Kidney glomerular epithelial cell (primary cell): ENCODE measurements around the gene ARHGEF7.

Source experiments
- DNase-seq: peaks from one replicate; lab custom pipeline; 2025; lab: John Stamatoyannopoulos, UW

ARHGEF7 gene

DNA sequence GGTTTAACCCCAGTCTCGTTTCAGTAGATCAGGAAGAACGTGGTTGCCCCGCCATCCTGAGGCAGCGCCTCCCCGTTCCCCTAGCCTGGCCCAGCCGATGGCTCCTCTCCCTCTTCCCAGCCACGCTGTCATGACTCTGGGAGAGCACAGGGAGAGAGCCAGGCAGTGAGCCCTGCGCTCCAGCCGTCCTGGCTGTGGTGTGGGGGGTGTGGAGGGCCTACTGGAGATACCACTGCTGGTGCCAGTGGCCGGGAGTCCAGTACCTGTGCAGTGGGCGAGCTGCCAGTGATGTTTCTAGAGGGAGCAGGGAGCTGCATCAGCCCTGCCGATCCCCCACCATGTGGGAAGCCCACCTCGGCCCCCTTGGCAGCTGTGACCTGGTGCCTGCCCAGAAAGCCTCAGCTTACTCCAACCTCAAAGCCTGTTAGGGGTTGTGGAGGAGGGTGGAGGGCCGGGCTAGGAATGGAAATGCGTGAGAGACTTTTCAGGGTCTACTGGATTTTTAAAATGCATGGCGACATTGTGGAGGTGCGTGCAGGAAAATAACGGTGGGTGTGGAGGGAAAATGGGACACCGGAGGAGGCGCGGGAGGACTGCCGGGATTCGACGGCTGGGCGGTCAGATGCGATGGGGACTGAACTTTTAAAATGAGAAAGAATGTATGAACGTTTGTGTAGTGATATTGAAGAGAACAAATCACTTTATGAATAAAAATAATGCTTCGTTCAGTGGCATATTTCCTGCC lies 210.2 kb downstream of the ARHGEF7 start:
- no peak for DNase-seq

DNA sequence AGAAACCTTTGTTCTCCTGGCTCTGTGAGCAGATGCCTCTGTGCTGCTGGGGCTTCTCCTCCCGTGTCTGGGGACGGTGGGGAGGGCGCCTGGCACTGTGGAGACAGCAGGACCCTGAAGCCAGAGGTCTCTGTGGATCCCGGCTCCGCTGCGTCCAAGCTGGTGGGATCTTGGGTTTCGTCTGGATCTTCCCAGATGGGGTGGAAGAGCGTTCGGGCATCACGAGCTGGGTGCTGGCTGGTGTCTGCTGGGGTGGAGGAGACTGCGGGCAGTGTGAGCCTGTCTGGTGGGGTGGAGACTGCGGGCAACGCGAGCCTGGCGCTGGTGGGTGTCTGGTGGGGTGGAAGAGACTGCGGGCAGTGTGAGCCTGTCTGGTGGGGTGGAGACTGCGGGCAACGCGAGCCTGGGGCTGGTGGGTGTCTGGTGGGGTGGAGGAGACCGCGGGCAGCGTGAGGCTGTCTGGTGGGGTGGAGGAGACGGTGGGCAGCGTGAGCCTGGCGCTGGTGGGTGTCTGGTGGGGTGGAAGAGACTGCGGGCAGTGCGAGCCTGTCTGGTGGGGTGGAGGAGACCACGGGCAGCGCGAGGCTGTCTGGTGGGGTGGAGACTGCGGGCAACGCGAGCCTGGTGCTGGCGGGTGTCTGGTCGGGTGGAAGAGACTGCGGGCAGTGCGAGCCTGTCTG lies 211.0 kb downstream of the ARHGEF7 start:
- no peak for DNase-seq

DNA sequence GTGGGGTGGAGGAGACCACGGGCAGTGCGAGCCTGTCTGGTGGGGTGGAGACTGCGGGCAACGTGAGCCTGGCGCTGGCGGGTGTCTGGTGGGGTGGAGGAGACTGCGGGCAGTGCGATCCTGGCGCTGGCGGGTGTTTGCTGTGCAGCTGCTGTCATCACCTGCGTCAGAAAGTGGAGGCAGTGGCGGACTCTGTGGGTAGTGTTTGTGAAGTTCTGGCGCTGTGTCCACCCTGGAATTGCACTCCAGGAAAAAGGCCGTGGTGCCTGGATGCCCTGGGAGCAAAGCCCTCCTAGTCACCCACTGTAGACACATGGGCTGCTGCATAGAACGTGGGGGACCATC lies 211.5 kb downstream of the ARHGEF7 start:
- DNase-seq, result no peak

DNA sequence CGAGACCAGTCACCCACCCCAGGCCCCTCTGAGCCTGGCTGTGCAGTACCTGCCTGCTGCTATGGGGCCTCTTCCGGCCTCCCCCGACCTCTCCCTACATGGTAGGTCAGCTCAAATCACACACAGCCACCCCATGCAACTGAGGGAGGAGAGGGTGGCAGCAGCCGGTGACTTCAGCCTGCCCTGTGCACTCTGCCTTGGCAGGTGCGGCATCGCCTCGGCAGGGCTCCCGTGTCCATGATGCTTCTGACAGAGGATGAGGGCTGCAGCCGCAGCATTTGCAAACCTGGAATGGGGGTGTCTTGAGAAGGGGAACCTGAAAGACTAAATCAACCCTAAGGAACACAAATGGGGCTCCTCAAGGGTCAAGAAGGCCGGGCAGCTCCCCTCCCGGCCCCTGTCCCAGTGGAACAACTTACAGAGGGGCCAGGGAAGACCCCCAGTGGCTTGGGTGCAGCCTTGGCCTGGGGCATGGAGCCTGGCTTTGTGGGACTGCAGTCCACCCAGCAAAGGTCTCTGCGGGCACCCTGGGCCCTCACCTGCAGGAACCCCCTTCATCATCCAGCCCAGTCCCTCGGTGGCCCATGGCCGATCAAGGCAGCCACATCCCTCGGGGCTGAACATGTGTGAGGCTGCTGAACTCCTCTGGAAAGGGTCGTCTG lies 212.0 kb downstream of the ARHGEF7 start:
- no peak for DNase-seq

DNA sequence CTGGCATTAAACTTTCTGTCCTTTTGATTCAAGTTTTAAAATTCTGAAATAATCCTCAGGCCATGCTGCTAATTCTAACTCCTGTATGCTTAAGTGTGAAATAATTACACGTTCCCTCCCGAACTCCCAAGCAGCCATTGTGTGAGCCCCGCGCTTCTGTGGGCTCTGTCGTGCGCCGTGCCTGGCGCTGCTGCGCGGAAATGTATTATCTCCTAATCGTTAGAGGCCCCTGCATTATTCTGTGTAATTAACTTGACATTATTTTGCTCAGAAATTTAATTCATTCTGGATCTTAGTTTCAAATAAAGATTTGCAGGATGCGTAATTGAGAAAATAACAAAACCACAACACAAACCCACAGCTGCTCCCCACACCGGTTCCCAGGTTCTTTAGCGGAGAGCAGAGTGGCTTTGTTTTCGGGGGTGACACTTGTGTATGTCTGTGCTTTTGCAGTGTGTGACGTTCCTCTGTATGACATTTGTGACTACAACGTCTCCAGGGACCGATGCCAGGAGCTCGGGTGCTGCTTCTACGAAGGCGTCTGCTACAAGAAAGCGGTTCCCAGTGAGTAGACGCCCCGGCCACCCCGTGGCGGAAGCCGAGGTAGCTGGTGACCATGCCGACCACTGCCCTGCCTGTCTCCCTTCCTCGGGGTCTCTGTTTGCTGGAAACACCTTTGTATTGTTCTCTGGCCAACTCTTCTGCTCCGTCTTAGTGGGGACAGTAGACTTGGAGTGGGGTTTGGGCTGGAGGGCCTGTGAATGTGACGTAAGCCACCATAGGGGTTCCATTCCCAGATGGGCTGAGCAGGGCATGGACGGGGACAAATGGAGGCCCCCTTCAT lies 212.8 kb downstream of the ARHGEF7 start:
- DNase-seq, result no peak

DNA sequence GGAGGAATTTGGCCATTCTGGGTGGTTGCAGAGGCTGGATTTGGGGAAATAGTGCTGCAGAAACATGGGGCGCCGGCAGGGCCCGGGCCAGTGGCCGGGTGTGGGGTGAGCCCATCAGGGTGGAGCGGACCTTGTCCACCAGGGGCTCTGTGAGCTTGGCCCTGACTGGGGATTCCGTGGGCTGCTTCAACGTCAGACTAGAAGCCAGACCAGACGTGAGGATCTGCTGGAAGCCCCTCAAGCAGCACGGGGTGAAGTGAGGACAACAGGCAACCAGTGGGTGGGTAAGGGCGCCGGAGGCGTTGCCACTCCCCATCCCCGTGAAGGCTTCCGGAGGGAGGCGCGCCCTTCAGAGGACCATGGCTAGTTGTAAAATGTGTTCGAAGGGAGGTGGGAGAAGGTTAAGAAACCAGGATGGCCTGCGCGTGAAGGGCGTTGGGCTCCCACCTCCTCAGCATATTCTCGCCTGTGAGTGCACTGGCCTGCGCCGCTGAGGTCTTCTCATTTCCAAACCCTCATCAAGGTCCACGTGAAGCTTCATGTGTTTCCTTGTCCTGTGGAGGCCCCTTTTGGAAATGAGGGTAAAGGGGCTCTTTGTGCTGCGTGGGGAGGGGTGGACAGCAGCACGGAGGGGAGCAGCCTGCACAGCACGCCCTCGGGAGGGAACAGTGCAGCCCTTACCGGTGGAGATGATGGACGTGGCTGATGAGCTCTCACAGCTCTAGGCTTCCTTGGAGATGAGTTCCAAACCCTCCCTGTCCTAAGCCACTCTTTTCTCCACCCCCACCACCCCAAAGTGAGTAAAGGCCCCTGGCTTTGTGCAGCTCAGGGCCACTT lies 213.7 kb downstream of the ARHGEF7 start:
- DNase-seq, result no peak

DNA sequence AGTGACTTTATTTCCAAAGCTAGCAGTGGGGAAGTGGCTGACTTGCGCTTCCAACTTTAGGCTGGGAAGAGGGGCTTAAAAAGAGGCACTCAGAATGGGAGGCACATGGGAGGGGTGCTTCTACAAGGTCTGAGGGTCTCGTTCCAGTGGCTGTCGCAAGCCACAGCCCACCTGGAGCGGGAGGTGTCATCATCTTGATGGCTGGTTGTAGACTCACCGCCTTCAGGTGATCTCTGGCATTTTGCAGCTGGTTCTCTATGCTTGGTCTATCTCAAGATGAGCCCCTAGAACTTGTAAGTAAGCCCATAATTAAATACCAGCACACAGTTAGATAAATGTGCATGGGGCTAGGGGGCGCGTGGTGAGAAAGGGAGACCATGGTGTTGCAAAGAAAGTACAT lies 214.5 kb downstream of the ARHGEF7 start:
- no peak for DNase-seq

DNA sequence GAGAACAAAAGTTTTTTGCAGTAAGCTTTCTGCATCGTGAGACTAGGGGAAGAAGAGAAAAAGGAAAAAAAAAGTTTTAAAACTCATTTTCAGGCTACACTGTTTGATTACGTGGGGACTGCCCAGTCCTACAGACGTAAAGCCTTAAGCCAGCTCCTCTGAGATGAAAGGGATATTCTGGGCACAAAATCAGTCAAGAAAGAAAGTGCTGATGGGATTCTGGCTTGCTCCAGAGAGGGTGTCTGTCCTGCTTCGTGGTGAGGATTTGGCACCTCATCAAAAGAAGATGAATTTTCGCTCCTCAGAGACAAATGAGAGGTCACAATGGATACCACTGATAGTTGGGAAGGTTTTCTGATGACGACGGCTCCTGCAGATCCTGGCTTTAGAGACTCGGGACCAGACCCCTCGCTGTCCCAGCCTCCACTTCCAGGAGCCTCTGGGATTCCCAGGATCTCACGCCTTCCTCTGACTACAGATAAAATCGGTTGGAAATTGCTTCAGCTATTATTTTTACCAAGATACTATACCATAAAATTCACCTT lies 215.0 kb downstream of the ARHGEF7 start:
- no peak for DNase-seq

DNA sequence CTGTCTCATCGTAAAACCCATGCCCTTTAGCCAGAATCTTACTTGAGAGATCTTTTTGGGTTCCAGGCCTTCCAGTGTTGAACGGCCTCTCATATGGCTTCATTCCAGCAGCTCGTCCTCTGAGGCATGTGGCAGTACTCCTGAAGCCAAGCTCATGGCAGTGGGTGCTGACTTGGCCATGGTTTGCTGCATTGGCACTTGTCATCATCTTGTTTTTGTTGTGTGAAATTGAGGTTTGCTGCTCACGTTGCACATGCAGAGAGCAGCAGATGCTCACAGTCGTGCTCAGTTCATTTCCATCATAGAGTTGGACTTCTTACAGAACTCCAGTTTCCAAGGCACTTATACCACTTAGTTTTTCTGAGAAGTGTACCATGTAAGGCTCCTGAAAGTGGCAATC lies 220.2 kb downstream of the ARHGEF7 start:
- no peak for DNase-seq

DNA sequence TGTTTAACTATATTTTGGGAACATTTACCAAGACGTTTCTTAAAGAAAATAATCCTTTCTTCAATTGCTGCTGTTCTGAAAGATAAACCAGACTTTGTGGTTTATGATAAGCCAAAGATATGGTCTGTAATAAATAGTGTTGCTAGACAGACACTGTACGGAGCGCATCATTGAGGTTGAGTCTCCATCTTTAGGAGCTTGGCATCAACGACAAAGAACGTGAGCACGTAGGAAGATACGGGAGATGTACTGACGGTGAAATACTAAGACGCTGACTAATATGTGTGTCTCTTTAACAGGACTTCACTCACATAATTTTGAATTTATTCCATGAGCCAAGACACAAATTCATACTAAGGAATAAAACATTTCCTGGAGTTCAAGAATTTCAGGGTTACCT lies 221.6 kb downstream of the ARHGEF7 start:
- DNase-seq, result no peak

DNA sequence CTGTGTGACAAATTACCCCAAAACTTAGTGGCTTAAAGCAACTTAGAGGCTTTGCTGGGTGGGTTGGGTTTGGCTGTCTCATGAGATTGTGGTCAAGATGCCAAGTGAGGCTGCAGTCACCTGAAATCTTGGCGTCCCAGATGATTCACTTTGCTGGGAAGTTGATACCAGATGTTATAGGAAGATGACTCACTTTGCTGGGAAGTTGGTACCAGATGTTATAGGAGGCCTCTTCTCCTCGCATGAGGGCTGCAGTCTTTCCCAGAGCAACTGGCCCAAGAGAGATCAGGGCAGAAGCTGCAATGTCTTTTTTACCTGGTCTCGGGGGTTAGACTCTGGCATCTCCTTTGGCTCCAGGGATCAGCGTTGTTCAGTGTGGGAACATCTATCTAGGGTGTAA lies 222.1 kb downstream of the ARHGEF7 start:
- no peak for DNase-seq

DNA sequence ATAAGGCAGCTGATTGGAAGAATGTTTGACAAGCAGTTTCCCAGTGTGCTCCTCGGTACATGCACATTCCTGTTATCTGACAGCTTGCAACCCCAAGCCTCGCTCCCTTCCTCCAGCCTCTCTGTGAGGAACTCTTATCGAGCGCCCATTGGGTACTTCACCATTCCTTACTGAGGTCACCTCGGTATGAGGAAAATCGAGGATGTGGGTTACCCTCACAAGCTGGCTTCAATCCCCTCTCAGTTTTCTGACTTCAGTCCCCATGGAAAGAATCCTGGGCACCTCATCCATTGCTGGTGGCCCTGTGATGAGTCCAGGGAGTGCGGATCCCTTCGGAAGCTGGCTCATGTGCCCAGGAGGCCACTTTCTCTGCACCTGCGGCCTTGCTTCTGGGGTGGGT lies 222.6 kb downstream of the ARHGEF7 start:
- DNase-seq, result no peak

DNA sequence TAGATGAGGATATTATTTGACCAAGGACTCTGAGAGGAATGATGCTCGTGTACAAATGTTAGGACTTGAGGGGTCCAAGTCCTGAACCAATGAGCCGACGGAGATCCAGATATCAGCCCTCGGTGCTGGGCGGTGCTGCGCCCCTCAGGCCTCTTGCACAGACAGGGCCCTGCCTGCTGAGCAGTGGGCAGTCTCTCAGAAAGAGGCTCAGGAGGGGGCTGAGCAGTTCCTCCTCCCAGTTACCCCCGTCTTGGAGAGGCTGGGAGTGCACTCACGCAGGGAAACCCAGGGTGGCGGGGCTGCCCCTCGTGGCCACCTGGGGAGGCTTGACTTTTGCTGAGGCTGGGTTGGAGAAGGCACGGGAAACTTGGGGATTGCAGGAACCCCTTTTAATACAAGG lies 223.7 kb downstream of the ARHGEF7 start:
- no peak for DNase-seq

DNA sequence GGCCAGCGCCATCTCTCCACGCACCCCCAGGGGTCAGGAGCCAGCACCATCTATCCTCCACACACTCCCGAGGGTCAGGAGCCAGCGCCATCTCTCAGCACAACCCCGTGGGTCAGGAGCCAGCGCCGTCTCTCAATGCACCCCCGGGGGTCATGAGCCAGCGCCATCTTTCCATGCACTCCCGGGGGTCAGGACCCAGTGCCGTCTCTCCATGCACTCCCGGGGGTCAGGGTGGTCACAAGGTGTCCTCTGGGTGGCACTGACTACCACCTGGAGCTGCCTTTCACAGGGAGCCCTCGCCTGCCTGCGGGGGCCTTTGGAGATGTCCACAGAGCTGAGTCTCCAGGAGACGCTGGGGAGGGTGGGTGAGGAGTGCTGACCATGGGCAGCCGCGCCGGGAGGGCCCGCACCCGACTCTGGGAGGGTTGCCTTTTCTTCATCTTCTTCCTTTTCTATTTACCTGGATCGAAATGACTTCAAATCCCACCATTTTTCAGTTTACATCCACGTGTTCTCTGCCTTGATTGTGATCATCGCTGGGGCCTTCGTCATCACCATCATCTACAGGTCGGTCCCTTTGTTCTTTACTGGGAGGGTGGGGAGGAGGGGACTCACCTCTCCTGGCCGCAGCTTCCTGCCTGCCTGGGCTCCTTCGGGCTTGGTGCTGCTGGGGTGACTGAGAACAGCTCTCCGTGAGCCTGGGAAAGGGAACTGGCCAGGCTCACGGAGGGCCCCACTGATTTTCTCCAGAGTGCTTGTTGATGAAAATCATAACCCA lies 224.4 kb downstream of the ARHGEF7 start:
- DNase-seq, result no peak

DNA sequence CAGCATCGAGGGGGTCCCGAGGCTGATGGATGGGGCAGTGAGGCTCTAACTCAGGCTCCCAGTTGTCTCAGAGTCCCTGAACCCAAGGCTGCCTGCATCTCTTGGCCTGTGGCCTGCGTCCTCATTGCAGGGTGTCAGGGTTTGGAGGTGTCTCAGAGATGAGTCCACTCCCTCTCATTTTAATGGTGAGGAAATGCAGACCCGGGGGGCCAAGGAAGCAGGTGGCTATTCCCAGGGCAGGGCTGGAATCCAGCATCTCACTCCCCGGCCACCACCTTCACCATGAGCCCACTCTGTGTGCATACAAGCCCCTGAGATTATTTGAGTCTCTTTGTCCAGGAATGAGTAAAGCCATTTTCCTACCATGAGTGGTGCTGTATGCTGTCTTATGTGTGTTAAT lies 226.8 kb downstream of the ARHGEF7 start:
- DNase-seq, result no peak

DNA sequence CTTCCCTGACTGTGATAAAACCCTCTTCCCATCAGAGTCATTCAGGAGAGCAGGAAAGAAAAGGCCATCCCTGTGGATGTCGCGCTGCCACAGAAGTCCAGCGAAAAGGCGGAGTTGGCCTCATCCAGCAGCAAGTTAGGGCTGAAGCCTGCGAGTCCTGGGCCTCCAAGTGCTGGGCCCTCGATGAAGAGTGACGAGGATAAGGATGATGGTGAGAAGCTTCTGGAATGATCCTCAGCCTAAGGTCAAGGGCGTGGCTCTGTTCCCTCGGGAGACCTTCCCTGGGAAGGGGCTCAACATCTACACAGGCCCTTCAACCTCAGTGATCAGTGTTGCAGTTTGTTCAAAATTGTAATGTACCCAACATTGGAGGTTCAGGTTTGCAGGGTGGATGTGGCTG lies 227.6 kb downstream of the ARHGEF7 start:
- DNase-seq, result no peak

DNA sequence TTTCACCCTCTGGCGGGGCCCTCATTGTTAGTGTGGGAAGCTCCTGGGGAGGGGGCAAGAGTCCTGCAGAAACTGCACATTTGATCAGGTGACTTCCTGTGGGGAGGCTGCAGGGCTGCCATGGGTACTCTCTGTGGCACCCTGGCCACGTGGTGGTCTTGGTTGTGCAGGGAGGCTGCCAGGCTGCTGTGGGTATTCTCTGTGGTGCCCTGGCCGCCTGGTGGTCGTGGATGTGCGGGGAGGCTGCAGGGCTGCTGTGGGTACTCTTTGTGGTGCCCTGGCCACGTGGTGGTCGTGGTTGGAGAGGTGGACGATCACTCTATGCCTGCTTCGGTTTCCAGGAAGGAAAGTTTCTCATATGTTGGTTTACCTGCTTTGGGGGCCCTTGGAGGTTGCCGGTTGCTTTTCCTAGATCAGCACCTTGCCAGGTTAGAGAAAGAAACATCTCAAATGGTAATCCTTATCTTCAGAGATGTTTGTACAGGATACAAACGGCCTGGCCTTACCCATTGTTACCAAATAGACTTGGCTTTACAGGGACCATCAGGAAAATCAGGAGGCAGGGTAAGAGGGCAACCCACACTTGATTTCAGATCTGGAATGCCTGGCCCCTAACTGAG lies 228.2 kb downstream of the ARHGEF7 start:
- no peak for DNase-seq

DNA sequence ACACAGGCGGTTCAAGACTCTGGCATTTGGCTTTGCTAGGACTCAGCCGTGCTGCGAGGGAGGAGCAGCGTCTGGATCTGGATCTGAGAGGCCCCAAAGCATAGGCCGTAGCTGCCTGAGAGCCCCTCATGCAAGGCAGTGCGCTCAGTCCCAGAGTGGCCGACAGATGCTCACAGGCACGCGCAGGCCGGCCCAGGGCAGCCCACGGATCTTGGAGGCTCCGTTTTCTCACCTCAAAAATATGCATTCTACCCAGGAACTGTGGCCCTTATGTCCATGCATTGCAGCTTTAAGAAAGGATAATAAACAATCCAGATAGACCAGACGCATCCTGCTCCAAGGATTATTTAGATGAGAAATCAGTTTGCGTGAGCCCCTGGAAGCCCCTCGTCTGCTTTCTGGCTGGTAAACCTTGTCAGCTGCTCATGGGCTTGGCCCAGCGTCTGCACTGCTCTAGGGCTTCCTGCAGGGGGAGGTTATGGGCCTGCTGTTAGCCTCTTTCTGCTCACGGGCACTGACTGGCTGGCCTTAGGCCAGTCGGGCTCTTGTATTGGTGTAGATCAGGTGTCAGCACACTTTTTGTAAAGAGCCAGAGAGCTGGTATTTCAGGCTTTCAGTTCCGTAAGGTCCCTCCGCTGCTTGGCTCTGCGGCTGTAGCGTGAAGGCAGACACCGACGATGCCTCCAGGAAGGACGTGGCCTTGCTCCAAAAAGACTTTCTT lies 229.5 kb downstream of the ARHGEF7 start:
- DNase-seq, result no peak

DNA sequence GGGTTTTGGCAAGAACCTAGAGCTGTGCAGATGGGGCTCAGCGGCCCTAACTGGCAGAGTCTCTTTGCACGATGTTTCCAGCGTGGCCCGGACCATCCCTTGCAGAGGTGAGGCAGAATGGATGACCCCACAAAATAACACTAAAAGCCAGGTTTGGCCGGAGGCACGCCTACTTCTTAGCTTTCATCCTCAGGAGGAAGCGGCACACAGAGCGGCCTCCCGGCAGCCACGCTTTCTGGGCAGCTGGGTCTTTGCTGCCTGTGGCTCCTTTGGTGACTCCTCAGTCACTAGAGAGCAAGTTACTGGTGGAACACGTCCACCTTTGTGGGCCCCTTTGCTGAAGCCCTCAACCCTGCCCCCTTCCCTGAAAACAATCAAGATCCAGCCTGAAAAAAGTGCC lies 230.6 kb downstream of the ARHGEF7 start:
- DNase-seq, result no peak
